H9 (cell line): ENCODE data around the gene CCSER1. TPM values are rescaled to one million over a fixed set of nuclear protein-coding genes. Genes with fewer than 3 reads are reported as not detected.

Experiments used
- DNase-seq: peaks from one replicate; pipeline ENCODE4 v3.0.0-alpha.2; 2017
- H2AFZ ChIP-seq: one replicate; pipeline ENCODE4 v1.6.1; 2013; ENCODE audit warnings: mild to moderate bottlenecking, low read length, control low read depth, moderate library complexity
- H2AK5ac ChIP-seq: 2 replicates; pipeline ENCODE4 v1.6.1; 2013; ENCODE audit warnings: low read length, control low read depth, mixed read lengths; ENCODE audit not compliant: insufficient read length
- H2BK120ac ChIP-seq: one replicate; pipeline ENCODE4 v1.6.1; 2013; ENCODE audit warnings: low read depth, mild to moderate bottlenecking, low read length, control low read depth, inconsistent platforms; ENCODE audit not compliant: poor library complexity, severe bottlenecking
- H2BK12ac ChIP-seq: 2 replicates; pipeline ENCODE4 v1.6.1; 2013; ENCODE audit warnings: low read length, control low read depth, mixed read lengths, low read depth; ENCODE audit not compliant: insufficient read length
- H2BK15ac ChIP-seq: 2 replicates; pipeline ENCODE4 v1.6.1; 2013; ENCODE audit warnings: low read depth, low read length, control low read depth
- H2BK20ac ChIP-seq: one replicate; pipeline ENCODE4 v1.6.1; 2013; ENCODE audit warnings: low read depth, mild to moderate bottlenecking, low read length, control low read depth, inconsistent platforms; ENCODE audit not compliant: poor library complexity, severe bottlenecking
- H2BK5ac ChIP-seq: 2 replicates; pipeline ENCODE4 v1.6.1; 2013; ENCODE audit warnings: low read length, control low read depth, mixed read lengths; ENCODE audit not compliant: insufficient read length
- H3K14ac ChIP-seq: 2 replicates; pipeline ENCODE4 v1.6.1; 2013; ENCODE audit warnings: low read length, control low read depth; ENCODE audit not compliant: insufficient read depth
- H3K18ac ChIP-seq: 2 replicates; pipeline ENCODE4 v1.6.1; 2013; ENCODE audit warnings: low read depth, mild to moderate bottlenecking, mixed read lengths, low read length, control low read depth; ENCODE audit not compliant: insufficient read length
- H3K23ac ChIP-seq: 2 replicates; pipeline ENCODE4 v1.6.1; 2013; ENCODE audit warnings: low read length, control low read depth, mixed read lengths, low read depth; ENCODE audit not compliant: insufficient read length
- H3K23me2 ChIP-seq: 2 replicates; pipeline ENCODE4 v1.6.1; 2013; ENCODE audit warnings: low read depth, mild to moderate bottlenecking, mixed read lengths, low read length, control low read depth; ENCODE audit not compliant: insufficient read length, poor library complexity, severe bottlenecking
- H3K27ac ChIP-seq: 2 replicates; pipeline ENCODE4 v1.5.1; 2013; ENCODE audit warnings: low read length, control low read depth, mixed read lengths, low read depth; ENCODE audit not compliant: insufficient read length
- H3K27me3 ChIP-seq: 2 replicates; pipeline ENCODE4 v1.6.1; 2013; ENCODE audit warnings: low read length, control low read depth, inconsistent platforms; ENCODE audit not compliant: insufficient read depth
- H3K4ac ChIP-seq: 2 replicates; pipeline ENCODE4 v1.6.1; 2013; ENCODE audit warnings: low read depth, mild to moderate bottlenecking, control low read depth, inconsistent platforms, low read length, moderate library complexity
- H3K4me1 ChIP-seq: 2 replicates; pipeline ENCODE4 v1.6.1; 2013; ENCODE audit warnings: low read length, control low read depth, inconsistent platforms; ENCODE audit not compliant: insufficient read depth
- H3K4me2 ChIP-seq: 2 replicates; pipeline ENCODE4 v1.6.1; 2013; ENCODE audit warnings: low read length, control low read depth, mixed read lengths; ENCODE audit not compliant: insufficient read length, insufficient read depth
- H3K56ac ChIP-seq: 2 replicates; pipeline ENCODE4 v1.6.1; 2013; ENCODE audit warnings: low read depth, mild to moderate bottlenecking, mixed read lengths, low read length, control low read depth; ENCODE audit not compliant: insufficient read length
- H3K79me1 ChIP-seq: 2 replicates; pipeline ENCODE4 v1.6.1; 2013; ENCODE audit warnings: low read depth, mild to moderate bottlenecking, moderate library complexity, low read length, control low read depth, inconsistent platforms; ENCODE audit not compliant: insufficient read depth, poor library complexity, severe bottlenecking
- H3K79me2 ChIP-seq: 2 replicates; pipeline ENCODE4 v1.6.1; 2013; ENCODE audit warnings: low read length, control low read depth, inconsistent platforms; ENCODE audit not compliant: insufficient read depth
- H3K9ac ChIP-seq: 2 replicates; pipeline ENCODE4 v1.6.1; 2013; ENCODE audit warnings: low read length, control low read depth, mixed read lengths; ENCODE audit not compliant: insufficient read length; ENCODE audit errors: extremely low read depth
- H3K9me3 ChIP-seq: one replicate; pipeline ENCODE4 v1.6.1; 2013; ENCODE audit warnings: low read depth, low read length, inconsistent platforms; ENCODE audit not compliant: control insufficient read depth
- H3T11ph ChIP-seq: one replicate; pipeline ENCODE4 v1.6.1; 2013; ENCODE audit warnings: mild to moderate bottlenecking, low read length, control low read depth, inconsistent platforms
- H4K20me1 ChIP-seq: one replicate; pipeline ENCODE4 v1.6.1; 2013; ENCODE audit not compliant: control insufficient read depth, insufficient read length, insufficient read depth
- H4K5ac ChIP-seq: 2 replicates; pipeline ENCODE4 v1.6.1; 2013; ENCODE audit warnings: low read depth, mild to moderate bottlenecking, mixed read lengths, low read length, control low read depth; ENCODE audit not compliant: insufficient read length
- H4K8ac ChIP-seq: replicated peaks from 2 replicates; pipeline ENCODE4 v1.6.1; 2013; ENCODE audit warnings: low read length, control low read depth, mixed read lengths, low read depth; ENCODE audit not compliant: insufficient read length
- H4K91ac ChIP-seq: 2 replicates; pipeline ENCODE4 v1.6.1; 2013; ENCODE audit warnings: low read depth, mild to moderate bottlenecking, moderate library complexity, mixed read lengths, low read length, control low read depth; ENCODE audit not compliant: insufficient read length
- H3K27ac Mint-ChIP-seq, 3 experiments: 2 replicates in 2 of 3; 3 replicates in 1 of 3; pipeline ENCODE4 v1.8.0; 2020 to 2021; ENCODE audit warnings: mixed read lengths in 3 of 3, mild to moderate bottlenecking in 1 of 3, moderate library complexity in 1 of 3
- H3K27me3 Mint-ChIP-seq: 2 replicates; pipeline ENCODE4 v1.8.0; 2021; ENCODE audit warnings: low read depth, mild to moderate bottlenecking, moderate library complexity, mixed read lengths
- H3K36me3 Mint-ChIP-seq, 3 experiments: 2 replicates in 2 of 3; 3 replicates in 1 of 3; pipeline ENCODE4 v1.8.0; 2020 to 2021; ENCODE audit warnings: low read depth in 3 of 3, mixed read lengths in 3 of 3; ENCODE audit not compliant: insufficient read depth in 1 of 3
- H3K4me1 Mint-ChIP-seq, 2 experiments: 2 replicates each; pipeline ENCODE4 v1.8.0; 2020; ENCODE audit warnings: mixed read lengths in 2 of 2
- H3K4me3 Mint-ChIP-seq, 2 experiments: 2 replicates in 1 of 2; 3 replicates in 1 of 2; pipeline ENCODE4 v1.8.0; 2020 to 2021; ENCODE audit warnings: mild to moderate bottlenecking in 2 of 2, mixed read lengths in 2 of 2, moderate library complexity in 1 of 2
- H3K9me3 Mint-ChIP-seq, 2 experiments: 2 replicates in 1 of 2; 3 replicates in 1 of 2; pipeline ENCODE4 v1.8.0; 2020; ENCODE audit warnings: mild to moderate bottlenecking in 2 of 2, mixed read lengths in 2 of 2, moderate library complexity in 1 of 2
- CTCF ChIP-seq: fragments of 200-600 bp; sonication (generic); conservative IDR thresholded peaks from 3 replicates; pipeline ENCODE4 v1.8.0; 2021; ENCODE audit warnings: antibody characterized with exemption, mild to moderate bottlenecking
- WGBS: extraction: QIAGEN DNeasy Blood & Tissue Kit; methylation state at CpG from one replicate; pipeline ENCODE4 v1.1.7; 2013; ENCODE audit warnings: missing lambda C conversion rate, low lambda C conversion rate, mixed read lengths; ENCODE audit not compliant: insufficient read length; ENCODE audit errors: extremely low coverage; 5-methylcytosine and 5-hydroxymethylcytosine counted together
- total RNA-seq: library from RNA; stranded (reverse); gene quantifications from 2 replicates; pipeline ENCODE4 v1.2.1, GENCODE V29; 2021

CCSER1 gene
- total RNA-seq, 1 experiment from 2014 or later = 0.37 TPM

- H3K9me3 Mint-ChIP-seq = no peaks in the 10 kb centered on the region; a peak in 1 of 5 replicates
- H3K27me3 Mint-ChIP-seq = no peaks in the 10 kb centered on the region
- no peak overlapping the region for H3K27ac Mint-ChIP-seq
- Histone ChIP-seq H4K20me1 (no peaks in the 10 kb centered on the region), H3K9ac (no peak overlapping the region), H3T11ph (no peak overlapping the region), H2BK12ac (no peak overlapping the region), H2AK5ac (no peak overlapping the region), H3K56ac (no peak overlapping the region), H2BK15ac (no peak overlapping the region), H2BK20ac (no peak overlapping the region), H3K9me3 (no peaks in the 10 kb centered on the region), H3K4me1 (no peaks in the 10 kb centered on the region), H3K18ac (no peak overlapping the region), H3K14ac (no peak overlapping the region), H2BK5ac (no peak overlapping the region), H3K79me2 (no peaks in the 10 kb centered on the region), H3K23ac (no peak overlapping the region), H4K5ac (no peak overlapping the region), H4K91ac (no peak overlapping the region), H3K4ac (no peak overlapping the region), H3K23me2 (no peaks in the 10 kb centered on the region), H3K27ac (no peak overlapping the region), H3K4me2 (no peak overlapping the region), H2BK120ac (no peak overlapping the region), H3K27me3 (no peaks in the 10 kb centered on the region), H2AFZ (no peak overlapping the region), H3K79me1 (no peaks in the 10 kb centered on the region), H4K8ac (no peak overlapping the region)
- no CpG with 5 or more reads among the region's 6 CpGs for WGBS
- peaks cover 4 to 10% of the 10 kb centered on the region in 2 experiments for H3K4me1 Mint-ChIP-seq
- TF ChIP-seq CTCF = no peak
- no peak overlapping the region for H3K4me3 Mint-ChIP-seq
- no peaks in the 10 kb centered on the region; a peak in 1 of 7 replicates for H3K36me3 Mint-ChIP-seq
- no peak for DNase-seq
These were observed 852.4 kb downstream of the CCSER1 start for GRCh38 chr4:90979556-90979955.
